ENCODE data around the gene FARP1. TPM values are rescaled to one million over a fixed set of nuclear protein-coding genes. Genes with fewer than 3 reads are reported as not detected.

The FARP1 gene
- total and polyA plus RNA-seq, 2 of the 13 experiments (the other 11 are each of a cell fraction or from before 2014, with no cell fraction given), result 70.6 to 126 TPM

DNA sequence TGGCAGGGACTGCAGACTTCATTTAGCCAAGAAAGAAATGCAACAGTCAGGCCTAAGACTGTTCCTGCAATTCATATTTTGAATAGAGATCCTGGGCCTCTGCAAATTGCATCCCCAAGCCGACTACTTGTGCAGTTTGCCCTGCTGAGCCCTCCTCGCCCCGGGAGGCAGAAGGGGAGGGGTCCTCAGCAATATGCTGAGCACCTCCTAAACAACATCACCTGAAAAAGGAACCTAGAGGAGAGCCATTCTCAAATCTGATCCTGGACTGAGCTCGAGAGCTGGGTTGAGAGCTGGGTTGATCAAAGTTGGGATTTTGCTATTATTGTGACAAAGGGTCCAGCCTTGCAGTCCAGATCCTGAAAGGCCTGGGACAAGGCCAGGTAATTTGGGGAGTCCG, 304.2 kb downstream of the FARP1 start:
- no peak for FAIRE-seq
- Histone ChIP-seq H3K4me3 (replicated peaks in 1 of 3; ENCODE audit: insufficient read depth in 1 of 3, low read depth in 2 of 3, low read length in 3 of 3) (no peak overlapping the region), H3K9ac (ENCODE audit: insufficient read depth, low read depth, low read length) (no peak overlapping the region), H4K20me1 (ENCODE audit: insufficient read depth, low read length) (peaks cover 30% of the 10 kb centered on the region), H3K4me2 (ENCODE audit: low read depth, low read length) (no peak overlapping the region), H3K27me3 (ENCODE audit: control insufficient read depth in 1 of 2, insufficient read depth in 2 of 2, low read length in 2 of 2) (no peaks in the 10 kb centered on the region), H3K9me3 (ENCODE audit: low read length) (no peaks in the 10 kb centered on the region), H3K79me2 (ENCODE audit: insufficient read depth, low read length) (no peaks in the 10 kb centered on the region), H3K36me3 (replicated peaks in 1 of 2; ENCODE audit: control insufficient read depth in 1 of 2, insufficient read depth in 2 of 2, low read length in 2 of 2) (peaks cover 30 to 59% of the 10 kb centered on the region in 2 experiments), H3K4me1 (ENCODE audit: insufficient read depth, low read length) (peaks cover 23% of the 10 kb centered on the region), H3K27ac (ENCODE audit: extremely low read length, insufficient read depth, low read length) (no peak overlapping the region), H2AFZ (ENCODE audit: low read length) (no peak overlapping the region)
- DNase-seq (ENCODE audit: low spot score), result no peak
- in situ Hi-C loops (cut with HindIII; ENCODE audit: extremely low pct_ligation_motif_present, low pct_unique_long_range_greater_than_20kb) (loop anchor here (10.0 to 25.0 kb wide), 2 partner anchors 208 to 585 kb away; no protein-coding TSS in a partner anchor), intact Hi-C loops (cut with micrococcal nuclease; ENCODE audit: unreplicated experiment) (loop anchor here (5.0 kb wide), 2 partner anchors 205 to 590 kb away; no protein-coding TSS in a partner anchor)
- TF ChIP-seq ZNF878 (CRISPR knock-in tag; IDR thresholded peaks at IDR 0.05), result no peak
- TF ChIP-seq RBM22 (optimal IDR thresholded peaks at IDR 0.05; ENCODE audit: low read length), result peak; percentile 94
- TF ChIP-seq ZFP37 (CRISPR knock-in tag; IDR thresholded peaks at IDR 0.05; ENCODE audit: borderline replicate concordance), result no peak
- ChIA-PET CTCF (ENCODE audit: low intra/inter-chr PET ratio, low total read pairs) (no interaction called here), POLR2A (no interaction called here)
- WGBS (ENCODE audit: low lambda C conversion rate), result 90% methylated on average over 5 of the region's 5 CpGs
- no TSS peak for BruUV-seq (replicated peaks)
- ATAC-seq, result no peak

GRCh38 chr13:98447881-98448641, 305.2 kb downstream of the FARP1 start:
- CTCF ChIA-PET (ENCODE audit: low intra/inter-chr PET ratio, low total read pairs), result no interaction called here
- no TSS peak for BruUV-seq (replicated peaks)
- TF ChIP-seq, protein P1, sequence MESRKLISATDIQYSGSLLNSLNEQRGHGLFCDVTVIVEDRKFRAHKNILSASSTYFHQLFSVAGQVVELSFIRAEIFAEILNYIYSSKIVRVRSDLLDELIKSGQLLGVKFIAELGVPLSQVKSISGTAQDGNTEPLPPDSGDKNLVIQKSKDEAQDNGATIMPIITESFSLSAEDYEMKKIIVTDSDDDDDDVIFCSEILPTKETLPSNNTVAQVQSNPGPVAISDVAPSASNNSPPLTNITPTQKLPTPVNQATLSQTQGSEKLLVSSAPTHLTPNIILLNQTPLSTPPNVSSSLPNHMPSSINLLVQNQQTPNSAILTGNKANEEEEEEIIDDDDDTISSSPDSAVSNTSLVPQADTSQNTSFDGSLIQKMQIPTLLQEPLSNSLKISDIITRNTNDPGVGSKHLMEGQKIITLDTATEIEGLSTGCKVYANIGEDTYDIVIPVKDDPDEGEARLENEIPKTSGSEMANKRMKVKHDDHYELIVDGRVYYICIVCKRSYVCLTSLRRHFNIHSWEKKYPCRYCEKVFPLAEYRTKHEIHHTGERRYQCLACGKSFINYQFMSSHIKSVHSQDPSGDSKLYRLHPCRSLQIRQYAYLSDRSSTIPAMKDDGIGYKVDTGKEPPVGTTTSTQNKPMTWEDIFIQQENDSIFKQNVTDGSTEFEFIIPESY (CRISPR knock-in tag; IDR thresholded peaks at IDR 0.05), result peak; percentile 92
- TF ChIP-seq SIN3B (IDR thresholded peaks at IDR 0.05; ENCODE audit: low read length), result no peak
- peak; percentile 54; the same call in 1 of the 2 replicates for TF ChIP-seq ZBTB38 (CRISPR knock-in tag; IDR thresholded peaks at IDR 0.05)
- no peak for TF ChIP-seq ZNF143 (CRISPR knock-in tag; IDR thresholded peaks at IDR 0.05)
- TF ChIP-seq REL (CRISPR knock-in tag; conservative IDR thresholded peaks at IDR 0.05), result no peak
- no peak for TF ChIP-seq ZNF768 (CRISPR knock-in tag; IDR thresholded peaks at IDR 0.05)
- TF ChIP-seq CTCF (CRISPR knock-in tag; IDR thresholded peaks at IDR 0.05), result peak; percentile 20; the same call in 1 of the 2 replicates

More at GRCh38 chr13:98447881-98448641, 305.2 kb downstream of the FARP1 start:
- H4K20me1 ChIP-seq (ENCODE audit: insufficient read depth, low read length), result peaks cover 30% of the 10 kb centered on the region
- no peaks in the 10 kb centered on the region for H3K9me3 ChIP-seq (ENCODE audit: low read length)
- H3K4me2 ChIP-seq (ENCODE audit: low read depth, low read length), result no peak overlapping the region
- no peak overlapping the region for H3K4me3 ChIP-seq (replicated peaks in 1 of 3; ENCODE audit: insufficient read depth in 1 of 3, low read depth in 2 of 3, low read length in 3 of 3)
- no peak for ATAC-seq
- in situ Hi-C loops (cut with HindIII; ENCODE audit: extremely low pct_ligation_motif_present, low pct_unique_long_range_greater_than_20kb) (loop anchor here (10.0 to 25.0 kb wide), 2 partner anchors 207 to 586 kb away; no protein-coding TSS in a partner anchor), intact Hi-C loops (cut with micrococcal nuclease; ENCODE audit: unreplicated experiment) (loop anchor here (5.0 kb wide), 2 partner anchors 204 to 591 kb away; no protein-coding TSS in a partner anchor)
- H3K36me3 ChIP-seq (replicated peaks in 1 of 2; ENCODE audit: control insufficient read depth in 1 of 2, insufficient read depth in 2 of 2, low read length in 2 of 2), result peaks cover 30 to 56% of the 10 kb centered on the region in 2 experiments
- H2AFZ ChIP-seq (ENCODE audit: low read length), result no peak overlapping the region
- H3K27ac ChIP-seq (ENCODE audit: extremely low read length, insufficient read depth, low read length), result no peak overlapping the region
- FAIRE-seq, result no peak
- WGBS (ENCODE audit: low lambda C conversion rate), result 92% methylated on average over 25 of the region's 28 CpGs
- H3K79me2 ChIP-seq (ENCODE audit: insufficient read depth, low read length), result no peaks in the 10 kb centered on the region
- peaks cover 23% of the 10 kb centered on the region for H3K4me1 ChIP-seq (ENCODE audit: insufficient read depth, low read length)
- DNase-seq (ENCODE audit: low spot score), result no peak
- H3K9ac ChIP-seq (ENCODE audit: insufficient read depth, low read depth, low read length), result no peak overlapping the region
- H3K27me3 ChIP-seq (ENCODE audit: control insufficient read depth in 1 of 2, insufficient read depth in 2 of 2, low read length in 2 of 2), result no peaks in the 10 kb centered on the region
- POLR2A ChIA-PET, result no interaction called here

Measured in HepG2 (cell line).